Parathyroid adenoma (tissue), 2 donors: Measurements from ENCODE around the gene ACSS3.
"Not testable (repeated sequence)": the region's sequence is repeated elsewhere in the genome, so short reads cannot be mapped to it uniquely, and the experiment has no call there.

Experiments
- H2AFZ ChIP-seq: fragments of 300-600 bp; sonication (generic); one replicate; pipeline ENCODE4 v1.7.0; 2017; ENCODE audit warnings: antibody characterized with exemption, mild to moderate bottlenecking
- H3K27ac ChIP-seq: fragments of 300-600 bp; sonication (generic); one replicate; pipeline ENCODE4 v1.7.0; 2017
- H3K27me3 ChIP-seq: fragments of 300-600 bp; sonication (generic); one replicate; pipeline ENCODE4 v1.7.0; 2017; ENCODE audit warnings: low read length; ENCODE audit not compliant: control insufficient read depth, insufficient read depth
- H3K36me3 ChIP-seq: fragments of 300-600 bp; sonication (generic); one replicate; pipeline ENCODE4 v1.7.0; 2017; ENCODE audit warnings: low read length; ENCODE audit not compliant: control insufficient read depth, insufficient read depth
- H3K4me1 ChIP-seq: fragments of 300-600 bp; sonication (generic); one replicate; pipeline ENCODE4 v1.7.0; 2017; ENCODE audit warnings: control low read depth
- H3K4me2 ChIP-seq: fragments of 300-600 bp; sonication (generic); one replicate; pipeline ENCODE4 v1.7.0; 2017; ENCODE audit warnings: low read length
- H3K4me3 ChIP-seq: fragments of 300-600 bp; sonication (generic); one replicate; pipeline ENCODE4 v1.7.0; 2017; ENCODE audit warnings: low read depth, low read length
- H3K79me2 ChIP-seq: fragments of 300-600 bp; sonication (generic); one replicate; pipeline ENCODE4 v1.7.0; 2017; ENCODE audit warnings: control low read depth
- H3K9ac ChIP-seq: fragments of 300-600 bp; sonication (generic); one replicate; pipeline ENCODE4 v1.7.0; 2017; ENCODE audit warnings: mild to moderate bottlenecking
- H3K9me3 ChIP-seq: fragments of 300-600 bp; sonication (generic); one replicate; pipeline ENCODE4 v1.7.0; 2017; ENCODE audit warnings: low read length; ENCODE audit not compliant: control insufficient read depth
- TF ChIP-seq, protein P1 (sequence below): fragments of 300-600 bp; sonication (generic); IDR thresholded peaks from one replicate; pipeline ENCODE4 v1.7.0; 2017; ENCODE audit warnings: antibody characterized with exemption, mild to moderate bottlenecking
- donor health status: primary hyperparathyroidism.

Gene ACSS3

DNA sequence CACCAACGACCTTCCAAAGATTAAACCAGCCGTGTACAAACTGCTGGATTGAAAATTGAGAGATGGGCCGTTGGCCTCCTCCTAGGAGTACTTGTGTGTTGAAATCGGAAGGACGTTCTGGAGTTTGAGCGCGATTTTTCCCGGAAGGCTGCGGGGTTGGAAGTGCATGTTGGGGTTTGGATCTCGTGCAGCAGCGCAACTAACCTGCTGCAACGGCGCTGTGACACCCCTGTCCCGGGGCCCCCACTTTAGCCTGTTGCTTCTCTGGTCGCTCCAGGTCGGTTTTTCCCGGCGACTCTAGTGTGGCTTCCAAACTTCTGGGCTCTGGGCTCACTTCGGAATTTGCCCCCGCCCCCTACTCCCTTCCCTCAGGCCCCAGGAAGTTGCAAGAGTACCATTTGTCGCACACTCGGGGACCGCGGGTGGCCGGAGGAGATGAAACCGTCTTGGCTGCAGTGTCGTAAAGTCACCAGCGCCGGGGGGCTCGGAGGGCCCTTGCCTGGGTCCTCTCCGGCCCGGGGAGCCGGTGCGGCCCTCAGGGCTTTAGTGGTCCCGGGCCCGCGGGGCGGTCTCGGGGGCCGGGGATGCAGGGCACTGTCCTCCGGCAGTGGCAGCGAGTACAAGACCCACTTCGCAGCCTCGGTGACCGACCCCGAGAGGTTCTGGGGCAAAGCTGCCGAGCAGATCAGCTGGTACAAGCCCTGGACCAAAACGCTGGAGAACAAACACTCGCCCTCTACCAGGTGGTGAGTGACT lies at the start of gene ACSS3:
ACSS3 (plus strand) TSS at position 394 of the 756 bp plus-strand sequence; CDS start at position 436, 42 bp downstream.
- Histone ChIP-seq H3K79me2 (no peaks in the 10 kb centered on the region), H2AFZ (peak within 1 kb of the TSS; percentile 85), H3K27ac (peak within 1 kb of the TSS; percentile 11), H3K4me3 (peak within 1 kb of the TSS; percentile 76), H3K9ac (no peak within 1 kb of the TSS), H3K36me3 (no peaks in the 10 kb centered on the region), H3K27me3 (no peaks in the 10 kb centered on the region), H3K4me2 (peak within 1 kb of the TSS; percentile 81), H3K9me3 (no peaks in the 10 kb centered on the region), H3K4me1 (peaks cover 2% of the 10 kb centered on the region)
- TF ChIP-seq, protein P1, sequence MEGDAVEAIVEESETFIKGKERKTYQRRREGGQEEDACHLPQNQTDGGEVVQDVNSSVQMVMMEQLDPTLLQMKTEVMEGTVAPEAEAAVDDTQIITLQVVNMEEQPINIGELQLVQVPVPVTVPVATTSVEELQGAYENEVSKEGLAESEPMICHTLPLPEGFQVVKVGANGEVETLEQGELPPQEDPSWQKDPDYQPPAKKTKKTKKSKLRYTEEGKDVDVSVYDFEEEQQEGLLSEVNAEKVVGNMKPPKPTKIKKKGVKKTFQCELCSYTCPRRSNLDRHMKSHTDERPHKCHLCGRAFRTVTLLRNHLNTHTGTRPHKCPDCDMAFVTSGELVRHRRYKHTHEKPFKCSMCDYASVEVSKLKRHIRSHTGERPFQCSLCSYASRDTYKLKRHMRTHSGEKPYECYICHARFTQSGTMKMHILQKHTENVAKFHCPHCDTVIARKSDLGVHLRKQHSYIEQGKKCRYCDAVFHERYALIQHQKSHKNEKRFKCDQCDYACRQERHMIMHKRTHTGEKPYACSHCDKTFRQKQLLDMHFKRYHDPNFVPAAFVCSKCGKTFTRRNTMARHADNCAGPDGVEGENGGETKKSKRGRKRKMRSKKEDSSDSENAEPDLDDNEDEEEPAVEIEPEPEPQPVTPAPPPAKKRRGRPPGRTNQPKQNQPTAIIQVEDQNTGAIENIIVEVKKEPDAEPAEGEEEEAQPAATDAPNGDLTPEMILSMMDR = no peak

DNA sequence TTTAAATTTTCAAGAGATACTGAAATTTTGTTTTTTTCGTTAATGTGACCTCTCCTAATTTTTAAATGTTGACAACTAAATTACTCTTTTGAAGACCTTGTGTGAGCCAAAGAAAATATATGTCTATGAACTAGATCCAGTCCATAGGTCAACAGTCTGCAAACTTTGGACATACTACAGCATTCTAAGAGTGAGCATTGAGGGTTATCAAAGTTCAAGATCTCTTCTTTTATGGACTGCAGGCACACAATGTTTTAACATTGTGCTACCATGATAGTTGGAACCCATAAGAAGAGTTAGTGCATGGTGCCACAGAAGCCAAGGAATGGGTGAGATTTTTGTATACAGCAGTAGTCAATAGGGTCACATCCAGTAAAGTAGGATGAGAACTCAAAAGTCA lies 43.0 kb upstream of the ACSS3 start:
- Histone ChIP-seq H3K4me1 (no peaks in the 10 kb centered on the region), H3K9ac (no peak overlapping the region), H3K79me2 (no peaks in the 10 kb centered on the region), H3K4me2 (no peak overlapping the region), H3K9me3 (peaks cover 3% of the 10 kb centered on the region), H3K27ac (no peak overlapping the region), H3K27me3 (no peaks in the 10 kb centered on the region), H2AFZ (no peak overlapping the region), H3K4me3 (no peak overlapping the region), H3K36me3 (no peaks in the 10 kb centered on the region)
- TF ChIP-seq, protein P1 = no peak

- H3K27ac ChIP-seq = no peak overlapping the region
- H3K9me3 ChIP-seq = no peaks in the 10 kb centered on the region
- no peak overlapping the region for H3K4me2 ChIP-seq
- H2AFZ ChIP-seq = no peak overlapping the region
- H3K4me1 ChIP-seq = no peaks in the 10 kb centered on the region
- no peak overlapping the region for H3K4me3 ChIP-seq
- no peaks in the 10 kb centered on the region for H3K36me3 ChIP-seq
- H3K9ac ChIP-seq = no peak overlapping the region
- TF ChIP-seq, protein P1 = no peak
- no peaks in the 10 kb centered on the region for H3K27me3 ChIP-seq
- H3K79me2 ChIP-seq = no peaks in the 10 kb centered on the region
These were observed 38.6 kb upstream of the ACSS3 start for GRCh38 chr12:81039231-81039630.

GRCh38 chr12:81043979-81044740 lies 33.7 kb upstream of the ACSS3 start:
- Histone ChIP-seq H3K27ac (no peak overlapping the region), H3K9ac (no peak overlapping the region), H2AFZ (no peak overlapping the region), H3K4me2 (no peak overlapping the region), H3K36me3 (no peaks in the 10 kb centered on the region), H3K4me3 (no peak overlapping the region), H3K27me3 (no peaks in the 10 kb centered on the region), H3K79me2 (no peaks in the 10 kb centered on the region), H3K4me1 (no peaks in the 10 kb centered on the region), H3K9me3 (no peaks in the 10 kb centered on the region)
- TF ChIP-seq, protein P1 = no peak

GRCh38 chr12:81064971-81065370 lies 12.9 kb upstream of the ACSS3 start:
- not testable (repeated sequence) for H2AFZ ChIP-seq, H3K4me1 ChIP-seq, H3K79me2 ChIP-seq, H3K27ac ChIP-seq, H3K36me3 ChIP-seq, H3K27me3 ChIP-seq, H3K4me3 ChIP-seq, H3K9me3 ChIP-seq, H3K4me2 ChIP-seq, H3K9ac ChIP-seq
